ENCODE measurements around the gene GPR101.

- TF ChIP-seq CTCF (IDR thresholded peaks at IDR 0.05): no peak
- TF ChIP-seq POLR2AphosphoS5 (IDR thresholded peaks at IDR 0.05): no peak
Observed at GRCh38 chrX:137040113-137040794, 6.5 kb upstream of the GPR101 start.

Measured in upper lobe of left lung (tissue), 4 donors.